K562 (cell line): ENCODE results near the gene NUDT5. TPM values are rescaled to one million over a fixed set of nuclear protein-coding genes. Genes with fewer than 3 reads are reported as not detected.

ENCODE experiments used
- ATAC-seq: fragments of 200-7000 bp; cut with Tn5 transposase; 3 replicates; pipeline ENCODE4 v1.9.1; 2020; ENCODE audit warnings: moderate library complexity
- BruUV-seq: library from RNA; stranded (reverse); fragments of 400-500 nt; replicated peaks from 2 replicates; lab custom pipeline; 2021; lab: Mats Ljungman, UMichigan
- CTCF ChIA-PET: fragments of 300-600 bp; formaldehyde crosslinking; extraction: SDS; loops from one replicate; lab custom pipeline; 2021; ENCODE audit warnings: low intra/inter-chr PET ratio; lab: Yijun Ruan, JAX
- POLR2A ChIA-PET: fragments of 300-600, 350-650 bp; sonication (Branson Sonifier 250); formaldehyde crosslinking; extraction: SDS; loops from one replicate; lab custom pipeline; 2021; ENCODE audit warnings: antibody characterized with exemption, inconsistent platforms; lab: Yijun Ruan, JAX
- DNase-seq, 4 experiments: peaks; one replicate each; pipeline versions ENCODE4 v3.0.0 to v3.0.0-alpha.2; 2011 to 2018; ENCODE audit warnings: low spot score in 3 of 4, mixed read lengths in 3 of 4; ENCODE audit errors: extremely low read depth in 1 of 4
- FAIRE-seq: peaks from 2 replicates; lab custom pipeline; 2011; peaks lifted over from hg19 to GRCh38; lab: Jason Lieb, UNC
- H2AFZ ChIP-seq: 2 replicates; pipeline ENCODE4 v1.6.0; 2011; ENCODE audit warnings: low read depth, low read length, control low read depth, inconsistent platforms
- H3K27ac ChIP-seq: fragments of 200-600 bp; 3 replicates; pipeline ENCODE4 v1.8.0; 2011; ENCODE audit warnings: low read depth, mild to moderate bottlenecking, control low read depth, inconsistent platforms, low read length, moderate library complexity, mixed read lengths; ENCODE audit errors: extremely low read depth
- H3K27me3 ChIP-seq, 2 experiments: fragments of 300-600 bp in 1 of 2; 2 replicates in 1 of 2; 3 replicates in 1 of 2; pipeline versions ENCODE4 v1.6.0 to v1.8.0; 2011; ENCODE audit warnings: inconsistent platforms in 2 of 2, low read length in 2 of 2, mild to moderate bottlenecking in 1 of 2, mixed read lengths in 1 of 2, moderate library complexity in 1 of 2; ENCODE audit not compliant: control insufficient read depth in 2 of 2, insufficient read depth in 2 of 2
- H3K36me3 ChIP-seq: fragments of 300-600 bp; 3 replicates; pipeline ENCODE4 v1.8.0; 2011; ENCODE audit warnings: mild to moderate bottlenecking, low read length, inconsistent platforms; ENCODE audit not compliant: control insufficient read depth, insufficient read depth
- H3K4me1 ChIP-seq, 2 experiments: fragments of 200-600 bp in 1 of 2; replicated peaks in 1 of 2; 2 replicates in 1 of 2; 3 replicates in 1 of 2; pipeline versions ENCODE4 v1.5.1 to v1.8.0; 2011; ENCODE audit warnings: inconsistent platforms in 2 of 2, low read length in 2 of 2, mild to moderate bottlenecking in 1 of 2, mixed read lengths in 1 of 2, moderate library complexity in 1 of 2; ENCODE audit not compliant: control insufficient read depth in 2 of 2, insufficient read depth in 2 of 2
- H3K4me2 ChIP-seq: 2 replicates; pipeline ENCODE4 v1.6.1; 2011; ENCODE audit warnings: low read length, control low read depth, inconsistent platforms, mixed read lengths; ENCODE audit not compliant: insufficient read depth
- H3K4me3 ChIP-seq: fragments of 200-600 bp; sonication (generic), shearing (Covaris generic); 2 replicates; pipeline ENCODE4 v1.5.1; 2016; ENCODE audit warnings: control low read depth, inconsistent platforms
- H3K79me2 ChIP-seq: fragments of 200-600 bp; 3 replicates; pipeline ENCODE4 v1.8.0; 2011; ENCODE audit warnings: low read length, inconsistent platforms; ENCODE audit not compliant: control insufficient read depth, insufficient read depth
- H3K9ac ChIP-seq, 2 experiments: 2 replicates each; pipeline versions ENCODE4 v1.6.0 to v1.6.1; 2011; ENCODE audit warnings: low read depth in 2 of 2, low read length in 2 of 2, control low read depth in 1 of 2, inconsistent platforms in 1 of 2, mild to moderate bottlenecking in 1 of 2, mixed read lengths in 1 of 2; ENCODE audit not compliant: insufficient read depth in 1 of 2
- H3K9me1 ChIP-seq: one replicate; pipeline ENCODE4 v1.6.0; 2011; ENCODE audit warnings: inconsistent platforms, mild to moderate bottlenecking, low read length, moderate library complexity; ENCODE audit not compliant: control insufficient read depth, insufficient read depth
- H3K9me3 ChIP-seq: replicated peaks from 2 replicates; pipeline ENCODE4 v1.5.1; 2011; ENCODE audit warnings: low read depth, low read length, inconsistent platforms; ENCODE audit not compliant: control insufficient read depth, insufficient read depth
- H4K20me1 ChIP-seq: replicated peaks from 2 replicates; pipeline ENCODE4 v1.6.1; 2011; ENCODE audit warnings: low read length, inconsistent platforms, mixed read lengths; ENCODE audit not compliant: control insufficient read depth, insufficient read depth
- EWSR1 ChIP-seq: fragments of 450-650 bp; IDR thresholded peaks from 2 replicates; pipeline ENCODE4 v1.6.1; 2018; ENCODE audit warnings: borderline replicate concordance, mild to moderate bottlenecking, low read depth, moderate library complexity; ENCODE audit not compliant: partially characterized antibody
- KAT7 ChIP-seq: sonication (generic); formaldehyde crosslinking; IDR thresholded peaks from 2 replicates; pipeline ENCODE4 v1.8.0; 2022; ENCODE audit warnings: missing genetic modification reagents, mild to moderate bottlenecking, borderline replicate concordance
- KDM1A ChIP-seq, 2 experiments: fragments of 450-650 bp; IDR thresholded peaks; 2 replicates each; pipeline ENCODE4 v1.6.1; 2016; ENCODE audit warnings: mild to moderate bottlenecking in 2 of 2
- MECOM ChIP-seq: fragments of 250-450 bp; sonication (Bioruptor Pico); IDR thresholded peaks from 2 replicates; pipeline ENCODE4 v1.8.0; 2022; ENCODE audit warnings: inconsistent platforms
- MIER1 ChIP-seq: fragments of 450-650 bp; IDR thresholded peaks from 2 replicates; pipeline ENCODE4 v1.6.1; 2016; ENCODE audit warnings: antibody characterized with exemption, mild to moderate bottlenecking, low read depth
- NFXL1 ChIP-seq: fragments of 450-650 bp; formaldehyde crosslinking; IDR thresholded peaks from 2 replicates; pipeline ENCODE4 v1.4.0; 2021; ENCODE audit warnings: mild to moderate bottlenecking
- TRIM24 ChIP-seq, 2 experiments: fragments of 450-650 bp; IDR thresholded peaks; 2 replicates each; pipeline ENCODE4 v1.6.1; 2016
- ZNF311 ChIP-seq: fragments of 250-450 bp; sonication (Bioruptor Pico); IDR thresholded peaks from 2 replicates; pipeline ENCODE4 v1.4.0; 2020; ENCODE audit warnings: mild to moderate bottlenecking, moderate library complexity
- ZNF316 ChIP-seq: fragments of 450-650 bp; IDR thresholded peaks from 2 replicates; pipeline ENCODE4 v1.6.1; 2016
- WGBS: fragments of 100-300 bp; shearing (Covaris generic); methylation state at CpG from one replicate; pipeline ENCODE4 v1.1.6; 2016; ENCODE audit warnings: low coverage, mixed read lengths; ENCODE audit not compliant: insufficient coverage; ENCODE audit errors: missing lambda C conversion rate; 5-methylcytosine and 5-hydroxymethylcytosine counted together
- in situ Hi-C: fragments of 300-500 bp; cut with MboI; formaldehyde crosslinking; loops from 4 replicates; pipeline ENCODE4 v1.15.0; 2018; ENCODE audit warnings: inconsistent platforms, mixed read lengths
- intact Hi-C: fragments of 100-400 bp; cut with micrococcal nuclease; formaldehyde crosslinking; loops from 2 replicates; pipeline ENCODE4 v1.14.2; 2022
- polyA plus RNA-seq, 8 experiments: library from polyadenylated mRNA; depleted of rRNA in 4 of 8; stranded (reverse) in 5 of 8; unstranded in 3 of 8; fragments of >200 nt; fragmentation: Nextera tagmentation in 2 of 8; fragmentation: Illumina TruSeq in 1 of 8; extraction: Ambion mirVana in 2 of 8; extraction: Trizol in 1 of 8; gene quantifications; 2 replicates each; pipeline versions ENCODE4 v1.2.1 to v1.2.3, GENCODE V29; 2011 to 2014; ENCODE audit warnings: inconsistent platforms in 1 of 8, missing spikeins in 1 of 8
- total RNA-seq, 7 experiments: library from RNA; depleted of rRNA in 6 of 7; stranded (reverse); fragments of >200 nt in 6 of 7; fragmentation: Illumina TruSeq in 2 of 7; extraction: Trizol in 2 of 7; gene quantifications; 2 replicates each; pipeline versions ENCODE4 v1.2.1 to v1.2.3, GENCODE V29; 2011 to 2021; ENCODE audit warnings: low replicate concordance in 1 of 7
- TF ChIP-seq, protein P1 (sequence below): sonication (generic); formaldehyde crosslinking; IDR thresholded peaks from 2 replicates; pipeline ENCODE4 v1.8.0; 2022; ENCODE audit warnings: mild to moderate bottlenecking, missing genetic modification reagents
- TF ChIP-seq, protein P2 (sequence below): fragments of 450-650 bp; IDR thresholded peaks from 2 replicates; pipeline ENCODE4 v1.6.1; 2016; ENCODE audit warnings: low read depth, mild to moderate bottlenecking, moderate library complexity

Gene NUDT5
- total and polyA plus RNA-seq, 9 of the 15 experiments (the other 6 are each of a cell fraction or from before 2014, with no cell fraction given): 87.7 to 422 (median 186) TPM

DNA sequence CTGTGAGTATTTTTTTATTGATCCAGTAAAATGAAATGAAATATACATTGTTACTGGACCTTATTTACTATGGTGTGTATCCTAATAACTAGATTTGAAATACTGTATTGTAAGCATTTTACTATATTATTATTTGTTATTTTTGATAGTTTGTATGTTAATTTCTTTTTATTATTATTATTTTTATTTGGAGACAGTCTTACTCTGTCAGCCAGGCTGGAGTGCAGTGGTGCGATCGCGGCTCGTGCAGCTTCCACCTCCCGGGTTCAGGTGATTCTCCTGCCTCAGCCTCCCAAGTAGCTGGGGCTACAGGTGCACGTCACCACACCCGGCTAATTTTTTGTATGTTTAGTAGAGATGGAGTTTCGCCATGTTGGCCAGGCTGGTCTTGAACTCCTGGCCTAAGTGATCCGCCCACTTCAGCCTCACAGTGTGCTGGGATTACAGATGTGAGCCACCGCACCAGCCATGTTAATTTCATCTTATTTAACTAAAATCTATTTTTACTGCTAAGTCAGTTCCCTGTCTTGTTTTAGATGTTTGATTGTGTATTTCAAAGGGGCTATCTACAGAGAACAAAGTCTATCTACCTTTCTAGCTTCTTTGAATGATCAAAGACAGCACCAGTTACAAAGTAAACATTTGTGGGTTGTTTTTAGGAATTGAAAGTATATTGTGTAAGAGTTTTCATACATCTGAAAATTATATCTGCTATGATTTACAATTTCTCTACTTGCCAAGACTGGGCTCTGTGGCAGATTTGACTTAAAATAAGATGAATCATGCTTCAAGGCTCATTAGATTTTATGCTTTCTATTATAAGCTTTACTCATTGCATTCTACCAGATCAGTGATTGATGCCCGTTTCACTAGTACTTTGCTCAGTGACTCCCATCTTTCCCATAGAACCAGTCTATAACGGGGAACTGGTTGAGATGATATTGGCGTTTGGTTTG, 41.9 kb upstream of the NUDT5 start:
- FAIRE-seq: no peak
- Histone ChIP-seq H3K27me3 (no peaks in the 10 kb centered on the region), H3K9ac (no peak overlapping the region), H2AFZ (no peak overlapping the region), H3K4me2 (no peak overlapping the region), H3K9me1 (no peaks in the 10 kb centered on the region), H3K4me3 (no peak overlapping the region), H4K20me1 (0 out of 2 replicates have a peak, but pooled peaks cover 3% of the 10 kb centered on the region), H3K27ac (no peak overlapping the region), H3K36me3 (peaks cover 82% of the 10 kb centered on the region), H3K9me3 (no peaks in the 10 kb centered on the region), H3K79me2 (peaks cover 4% of the 10 kb centered on the region; the same call in 1 of the 3 replicates), H3K4me1 (no peaks in the 10 kb centered on the region)
- in situ Hi-C loops: no loop called here
- no peak for ATAC-seq
- POLR2A ChIA-PET: interaction anchor here (0.7 kb wide), 1 partner anchor 29 kb away, joined by 3 read pairs; no protein-coding TSS in a partner anchor
- 98% methylated on average over 13 of the region's 13 CpGs for WGBS
- DNase-seq: no peak
- TF ChIP-seq ZNF311 (CRISPR knock-in tag): no peak
- TF ChIP-seq ZNF316: peak; percentile 44
- no TSS peak for BruUV-seq
- CTCF ChIA-PET: no interaction called here
- intact Hi-C loops: no loop called here

DNA sequence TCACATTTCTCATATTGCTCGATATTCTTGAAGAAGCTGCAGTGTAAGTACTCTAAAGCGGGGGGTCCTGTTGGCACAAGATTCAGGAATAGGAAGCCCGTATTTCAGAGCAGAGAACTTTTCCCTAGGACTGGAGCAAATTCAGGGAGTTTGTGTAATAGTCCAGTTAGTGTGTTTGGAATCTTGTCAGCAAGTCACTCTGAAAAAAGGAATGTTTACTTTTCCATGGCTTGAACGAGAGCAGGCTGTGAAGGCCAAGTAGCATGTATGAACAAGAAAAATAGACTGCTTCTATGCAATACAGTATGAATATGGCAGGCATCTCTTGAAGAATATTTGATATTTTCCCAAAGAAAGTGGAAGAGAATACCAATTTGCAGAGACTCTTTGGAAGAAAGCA, 40.1 kb upstream of the NUDT5 start:
- no peaks in the 10 kb centered on the region for H3K27me3 ChIP-seq
- peaks cover 82% of the 10 kb centered on the region for H3K36me3 ChIP-seq
- FAIRE-seq (no peak), DNase-seq (no peak), ATAC-seq (no peak)
- no peak overlapping the region for H3K27ac ChIP-seq
- H2AFZ ChIP-seq: no peak overlapping the region
- H3K4me3 ChIP-seq: no peak overlapping the region
- no peaks in the 10 kb centered on the region for H3K9me1 ChIP-seq
- no peaks in the 10 kb centered on the region for H4K20me1 ChIP-seq
- WGBS: 94% methylated on average over 4 of the region's 4 CpGs
- TF ChIP-seq MIER1 (no peak), KAT7 (CRISPR knock-in tag) (no peak), NFXL1 (CRISPR knock-in tag) (no peak), TRIM24 (IDR thresholded peaks at IDR 0.05) (no peak), KDM1A (IDR thresholded peaks at IDR 0.05) (no peak), MECOM (CRISPR knock-in tag) (no peak), EWSR1 (no peak)
- TF ChIP-seq, protein P1, sequence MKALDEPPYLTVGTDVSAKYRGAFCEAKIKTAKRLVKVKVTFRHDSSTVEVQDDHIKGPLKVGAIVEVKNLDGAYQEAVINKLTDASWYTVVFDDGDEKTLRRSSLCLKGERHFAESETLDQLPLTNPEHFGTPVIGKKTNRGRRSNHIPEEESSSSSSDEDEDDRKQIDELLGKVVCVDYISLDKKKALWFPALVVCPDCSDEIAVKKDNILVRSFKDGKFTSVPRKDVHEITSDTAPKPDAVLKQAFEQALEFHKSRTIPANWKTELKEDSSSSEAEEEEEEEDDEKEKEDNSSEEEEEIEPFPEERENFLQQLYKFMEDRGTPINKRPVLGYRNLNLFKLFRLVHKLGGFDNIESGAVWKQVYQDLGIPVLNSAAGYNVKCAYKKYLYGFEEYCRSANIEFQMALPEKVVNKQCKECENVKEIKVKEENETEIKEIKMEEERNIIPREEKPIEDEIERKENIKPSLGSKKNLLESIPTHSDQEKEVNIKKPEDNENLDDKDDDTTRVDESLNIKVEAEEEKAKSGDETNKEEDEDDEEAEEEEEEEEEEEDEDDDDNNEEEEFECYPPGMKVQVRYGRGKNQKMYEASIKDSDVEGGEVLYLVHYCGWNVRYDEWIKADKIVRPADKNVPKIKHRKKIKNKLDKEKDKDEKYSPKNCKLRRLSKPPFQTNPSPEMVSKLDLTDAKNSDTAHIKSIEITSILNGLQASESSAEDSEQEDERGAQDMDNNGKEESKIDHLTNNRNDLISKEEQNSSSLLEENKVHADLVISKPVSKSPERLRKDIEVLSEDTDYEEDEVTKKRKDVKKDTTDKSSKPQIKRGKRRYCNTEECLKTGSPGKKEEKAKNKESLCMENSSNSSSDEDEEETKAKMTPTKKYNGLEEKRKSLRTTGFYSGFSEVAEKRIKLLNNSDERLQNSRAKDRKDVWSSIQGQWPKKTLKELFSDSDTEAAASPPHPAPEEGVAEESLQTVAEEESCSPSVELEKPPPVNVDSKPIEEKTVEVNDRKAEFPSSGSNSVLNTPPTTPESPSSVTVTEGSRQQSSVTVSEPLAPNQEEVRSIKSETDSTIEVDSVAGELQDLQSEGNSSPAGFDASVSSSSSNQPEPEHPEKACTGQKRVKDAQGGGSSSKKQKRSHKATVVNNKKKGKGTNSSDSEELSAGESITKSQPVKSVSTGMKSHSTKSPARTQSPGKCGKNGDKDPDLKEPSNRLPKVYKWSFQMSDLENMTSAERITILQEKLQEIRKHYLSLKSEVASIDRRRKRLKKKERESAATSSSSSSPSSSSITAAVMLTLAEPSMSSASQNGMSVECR (CRISPR knock-in tag): no peak
- TF ChIP-seq, protein P2, sequence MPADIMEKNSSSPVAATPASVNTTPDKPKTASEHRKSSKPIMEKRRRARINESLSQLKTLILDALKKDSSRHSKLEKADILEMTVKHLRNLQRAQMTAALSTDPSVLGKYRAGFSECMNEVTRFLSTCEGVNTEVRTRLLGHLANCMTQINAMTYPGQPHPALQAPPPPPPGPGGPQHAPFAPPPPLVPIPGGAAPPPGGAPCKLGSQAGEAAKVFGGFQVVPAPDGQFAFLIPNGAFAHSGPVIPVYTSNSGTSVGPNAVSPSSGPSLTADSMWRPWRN: no peak
- H3K79me2 ChIP-seq: no peaks in the 10 kb centered on the region
- ChIA-PET CTCF (no interaction called here), POLR2A (no interaction called here)
- intact Hi-C loops: no loop called here
- H3K4me1 ChIP-seq: no peaks in the 10 kb centered on the region
- BruUV-seq: no TSS peak
- H3K9ac ChIP-seq: no peak overlapping the region
- no peaks in the 10 kb centered on the region for H3K9me3 ChIP-seq
- in situ Hi-C loops: no loop called here
- H3K4me2 ChIP-seq: no peak overlapping the region
